CD4-positive, alpha-beta T cell (primary cell): ENCODE results near the gene ZNF787. TPM values are rescaled to one million over a fixed set of nuclear protein-coding genes. Genes with fewer than 3 reads are reported as not detected.

ENCODE experiments used
- ATAC-seq: fragments of 200-7000 bp; cut with Tn5 transposase; one replicate; pipeline ENCODE4 v1.10.0; 2022; ENCODE audit warnings: mild to moderate bottlenecking; ENCODE audit not compliant: poor library complexity
- CTCF ChIA-PET: fragments of 350-600 bp; sonication (Branson Sonifier 250); formaldehyde crosslinking; loops from one replicate; lab custom pipeline; 2021; ENCODE audit warnings: antibody characterized with exemption, inconsistent platforms; lab: Charles Lee
- POLR2A ChIA-PET: fragments of 350-600 bp; sonication (Branson Sonifier 250); formaldehyde crosslinking; loops from one replicate; lab custom pipeline; 2021; ENCODE audit warnings: antibody characterized with exemption, inconsistent platforms; lab: Charles Lee
- DNase-seq, 14 experiments: peaks; one replicate each; pipeline ENCODE4 v3.0.0-alpha.2; 2013 to 2020; ENCODE audit warnings: mixed read lengths in 2 of 14
- H3K27ac ChIP-seq, 2 donors: one replicate each; pipeline versions ENCODE4 v1.5.1 to v1.7.0; 2013; ENCODE audit warnings: low read length in 2 of 2, low read depth in 1 of 2, mild to moderate bottlenecking in 1 of 2
- H3K27me3 ChIP-seq, 2 experiments: 1 replicate in 1 of 2; 2 replicates in 1 of 2; pipeline versions ENCODE4 v1.6.1 to v1.7.0; 2013; ENCODE audit warnings: low read length in 2 of 2, control low read depth in 1 of 2, mild to moderate bottlenecking in 1 of 2, moderate library complexity in 1 of 2; ENCODE audit not compliant: insufficient read depth in 2 of 2, control insufficient read depth in 1 of 2
- H3K36me3 ChIP-seq: one replicate; pipeline ENCODE4 v1.6.1; 2013; ENCODE audit warnings: low read length, control low read depth; ENCODE audit not compliant: insufficient read depth
- H3K4me1 ChIP-seq: one replicate; pipeline ENCODE4 v1.6.1; 2013; ENCODE audit warnings: low read length, control low read depth; ENCODE audit not compliant: insufficient read depth
- H3K4me3 ChIP-seq: one replicate; pipeline ENCODE4 v1.5.1; 2013; ENCODE audit warnings: mild to moderate bottlenecking, low read length, moderate library complexity
- H3K9me3 ChIP-seq, 2 experiments: 1 replicate in 1 of 2; 2 replicates in 1 of 2; pipeline versions ENCODE4 v1.6.1 to v1.7.0; 2013; ENCODE audit warnings: low read length in 2 of 2, mild to moderate bottlenecking in 2 of 2, control low read depth in 1 of 2, moderate library complexity in 1 of 2; ENCODE audit not compliant: control insufficient read depth in 1 of 2, insufficient read depth in 1 of 2
- H3K27ac Mint-ChIP-seq: one replicate; pipeline ENCODE4 v1.8.0; 2020; ENCODE audit warnings: mixed read lengths
- H3K27me3 Mint-ChIP-seq: one replicate; pipeline ENCODE4 v1.8.0; 2021; ENCODE audit warnings: mixed read lengths
- H3K36me3 Mint-ChIP-seq: one replicate; pipeline ENCODE4 v1.8.0; 2021; ENCODE audit warnings: low read depth, mixed read lengths
- H3K4me1 Mint-ChIP-seq: one replicate; pipeline ENCODE4 v1.8.0; 2021; ENCODE audit warnings: low read depth, mixed read lengths
- H3K4me3 Mint-ChIP-seq: one replicate; pipeline ENCODE4 v1.8.0; 2020; ENCODE audit warnings: mild to moderate bottlenecking, mixed read lengths
- H3K9me3 Mint-ChIP-seq: one replicate; pipeline ENCODE4 v1.8.0; 2020; ENCODE audit warnings: mixed read lengths
- CTCF ChIP-seq: fragments of 200-600 bp; IDR thresholded peaks from one replicate; pipeline ENCODE4 v1.8.0; 2022; ENCODE audit warnings: antibody characterized with exemption, mild to moderate bottlenecking
- intact Hi-C, 2 experiments: fragments of 100-400 bp; cut with DNase I in 1 of 2; cut with micrococcal nuclease in 1 of 2; formaldehyde crosslinking; loops; one replicate each; pipeline versions ENCODE4 v1.15.1 to v1.9.0; 2023 to 2025; cut with DNase I, micrococcal nuclease
- total RNA-seq, 174 experiments: library from RNA in 2 of 174; stranded (reverse) in 2 of 174; gene quantifications; one replicate each; pipeline ENCODE4 v1.2.3 and lab custom pipeline; 2021 to 2026

The ZNF787 gene
- total RNA-seq, 2 experiments from 2014 or later: 11.4 to 11.5 TPM

DNA sequence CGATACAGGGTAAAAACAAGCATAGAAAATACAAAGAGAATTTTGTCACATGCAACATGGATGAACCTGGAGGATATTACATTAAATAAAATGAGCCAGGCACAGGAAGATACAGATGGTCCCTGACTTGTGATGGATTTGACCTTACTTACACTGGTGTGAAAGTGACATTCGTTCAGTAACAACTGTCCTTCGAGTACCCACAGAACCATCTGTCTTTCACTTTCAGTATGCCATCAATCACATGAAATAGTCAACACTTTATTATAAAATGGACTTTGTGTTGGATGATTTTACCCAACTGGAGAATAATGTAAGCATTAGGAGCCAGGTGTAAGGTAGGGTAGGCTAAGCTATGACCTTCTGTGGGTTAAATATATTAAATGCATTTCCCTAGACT is 51.5 kb downstream of the ZNF787 start:
- Histone ChIP-seq H3K27me3 (peaks cover 4 to 7% of the 10 kb centered on the region in 2 experiments), H3K4me3 (no peak overlapping the region), H3K4me1 (peaks cover 12% of the 10 kb centered on the region), H3K27ac (no peak overlapping the region), H3K9me3 (no peaks in the 10 kb centered on the region), H3K36me3 (no peaks in the 10 kb centered on the region)
- Mint-ChIP-seq H3K36me3 (no peaks in the 10 kb centered on the region), H3K27ac (no peak overlapping the region), H3K4me3 (no peak overlapping the region), H3K9me3 (no peaks in the 10 kb centered on the region), H3K27me3 (peaks cover 24% of the 10 kb centered on the region), H3K4me1 (peaks cover 6% of the 10 kb centered on the region)
- CTCF ChIA-PET: no interaction called here
- DNase-seq (no peak), ATAC-seq (no peak)
- no peak for TF ChIP-seq CTCF
- POLR2A ChIA-PET: no interaction called here
- intact Hi-C loops: loop anchor here (5.0 to 10.0 kb wide), 3 partner anchors 183 to 1025 kb away; no protein-coding TSS in a partner anchor

DNA sequence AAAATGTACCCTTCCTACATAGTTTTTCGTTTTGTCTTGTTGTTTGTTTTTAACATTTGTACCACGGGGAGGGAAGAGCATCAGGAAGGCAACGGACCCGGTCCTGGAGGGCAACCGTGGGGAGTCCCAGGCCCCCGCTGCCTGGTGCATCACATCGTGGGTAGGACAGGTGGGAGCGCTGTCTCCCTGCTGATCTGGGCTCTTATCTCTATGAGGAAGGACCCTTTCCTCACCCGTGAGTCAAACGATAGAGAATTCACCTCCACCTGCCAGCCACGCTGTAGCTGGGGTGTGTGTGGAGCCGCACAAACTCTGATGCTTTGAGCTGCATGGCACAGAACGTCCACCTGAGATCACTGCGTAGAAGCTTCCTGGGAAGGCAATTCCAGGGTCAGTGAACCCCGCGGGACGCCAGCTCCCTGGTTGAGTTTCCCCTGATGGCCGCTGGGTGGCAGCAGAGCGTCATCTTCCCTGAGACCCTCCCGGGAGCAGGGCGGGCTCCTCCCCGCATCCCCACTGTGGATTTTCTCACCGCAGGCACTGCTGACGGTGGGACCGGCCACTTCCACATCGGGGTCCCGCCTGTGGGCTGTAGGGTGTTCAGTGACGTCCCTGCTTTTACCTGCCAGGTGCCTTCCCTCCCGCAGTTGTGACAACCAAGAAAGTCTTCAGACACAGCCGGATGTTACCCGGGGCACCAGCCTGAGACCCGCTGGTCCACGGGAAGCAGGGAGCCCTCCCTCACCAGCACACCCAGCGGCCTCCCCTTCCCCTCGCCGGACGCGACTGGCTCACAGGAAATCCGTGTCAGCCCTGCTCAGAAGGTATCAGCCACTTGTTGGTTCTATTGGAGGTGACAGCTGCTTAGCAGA is 54.7 kb downstream of the ZNF787 start:
- DNase-seq: peak; percentile 37 to 79 (median 54)
- Mint-ChIP-seq H3K9me3 (no peaks in the 10 kb centered on the region), H3K4me3 (no peak overlapping the region), H3K27me3 (peaks cover 48% of the 10 kb centered on the region), H3K4me1 (peaks cover 6% of the 10 kb centered on the region), H3K36me3 (no peaks in the 10 kb centered on the region), H3K27ac (no peak overlapping the region)
- POLR2A ChIA-PET: no interaction called here
- Histone ChIP-seq H3K27ac (no peak overlapping the region), H3K9me3 (no peaks in the 10 kb centered on the region), H3K27me3 (peaks cover 9 to 10% of the 10 kb centered on the region in 2 experiments), H3K36me3 (no peaks in the 10 kb centered on the region), H3K4me3 (peak overlapping the region; percentile 38), H3K4me1 (peaks cover 12% of the 10 kb centered on the region)
- TF ChIP-seq CTCF: peak; percentile 90
- peak; percentile 70 for ATAC-seq
- intact Hi-C loops: loop anchor here (1.0 to 10.0 kb wide), 7 partner anchors 106 to 1028 kb away; no protein-coding TSS in a partner anchor
- CTCF ChIA-PET: interaction anchor here (0.7 to 1.9 kb wide), 12 partner anchors 10 to 280 kb away, joined by 3 to 13 read pairs (median 4); no protein-coding TSS in a partner anchor

GRCh38 chr19:56053596-56053995 is 67.5 kb downstream of the ZNF787 start:
- Histone ChIP-seq H3K4me1 (no peaks in the 10 kb centered on the region), H3K9me3 (peaks cover under 1 to 19% of the 10 kb centered on the region in 2 experiments), H3K4me3 (no peak overlapping the region), H3K27ac (no peak overlapping the region), H3K36me3 (no peaks in the 10 kb centered on the region), H3K27me3 (peaks cover 0 to 3% of the 10 kb centered on the region in 2 experiments)
- ATAC-seq (no peak), DNase-seq (no peak)
- Mint-ChIP-seq H3K9me3 (peaks cover 6% of the 10 kb centered on the region), H3K4me3 (no peak overlapping the region), H3K27me3 (peaks cover 29% of the 10 kb centered on the region), H3K4me1 (no peaks in the 10 kb centered on the region), H3K36me3 (no peaks in the 10 kb centered on the region), H3K27ac (no peak overlapping the region)
- ChIA-PET CTCF (no interaction called here), POLR2A (no interaction called here)
- no peak for TF ChIP-seq CTCF
- intact Hi-C loops: no loop called here

Other genes with a start within 250 kb of the ZNF787 start
- gene NLRP13, start 189.0 kb downstream of the ZNF787 start, total RNA-seq: not detected
- gene NLRP8, start 173.5 kb downstream of the ZNF787 start, total RNA-seq: not detected
- gene NLRP5, start 134.5 kb downstream of the ZNF787 start, total RNA-seq: not detected
- gene ZNF444, start 20.0 kb upstream of the ZNF787 start, total RNA-seq: 10 to 100 TPM; 13.5 TPM
- not detected for gene GALP, start 54.7 kb upstream of the ZNF787 start, total RNA-seq
- gene ZSCAN5B, start 76.5 kb upstream of the ZNF787 start, total RNA-seq: not detected
- gene ZSCAN5C, start 81.0 kb upstream of the ZNF787 start, total RNA-seq: not detected
- gene EDDM13, start 151.5 kb upstream of the ZNF787 start, total RNA-seq: not detected
- 1 to 10 TPM; 3.3 to 4.4 TPM for gene ZSCAN5A, start 193.5 kb upstream of the ZNF787 start, total RNA-seq